GM12878 (cell line): ENCODE data around the gene PPP1R12B. TPM values are rescaled to one million over a fixed set of nuclear protein-coding genes. Genes with fewer than 3 reads are reported as not detected.

Experiments used
- ATAC-seq: fragments of 200-7000 bp; cut with Tn5 transposase; 3 replicates; pipeline ENCODE4 v1.9.1; 2020; ENCODE audit warnings: mild to moderate bottlenecking, moderate library complexity
- BruUV-seq: library from RNA; stranded (reverse); fragments of 400-500 nt; replicated peaks from 2 replicates; lab custom pipeline; 2021; lab: Mats Ljungman, UMichigan
- CTCF ChIA-PET: fragments of 300-600 bp; sonication (Branson Sonifier 250); formaldehyde crosslinking; extraction: SDS; loops from one replicate; lab custom pipeline; 2021; ENCODE audit warnings: inconsistent platforms; lab: Yijun Ruan, JAX
- POLR2A ChIA-PET: fragments of 350-600 bp; formaldehyde crosslinking; extraction: SDS; loops from one replicate; lab custom pipeline; 2021; ENCODE audit warnings: inconsistent platforms; lab: Charles Lee
- RAD21 ChIA-PET: fragments of 300-600 bp; sonication (Branson Sonifier 250); formaldehyde crosslinking; loops from one replicate; lab custom pipeline; 2023; ENCODE audit warnings: antibody characterized with exemption; ENCODE audit not compliant: unreplicated experiment; lab: Charles Lee
- SMC1A ChIA-PET: fragments of 300-600 bp; sonication (Branson Sonifier 250); formaldehyde crosslinking; loops from one replicate; lab custom pipeline; 2023; ENCODE audit not compliant: unreplicated experiment, uncharacterized antibody; lab: Charles Lee
- DNase-seq: peaks from one replicate; pipeline ENCODE4 v3.0.0-alpha.2; 2011; ENCODE audit warnings: low read depth, low spot score
- FAIRE-seq: peaks from 3 replicates; lab custom pipeline; 2011; peaks lifted over from hg19 to GRCh38; lab: Jason Lieb, UNC
- H2AFZ ChIP-seq: 2 replicates; pipeline ENCODE4 v1.6.0; 2011; ENCODE audit warnings: low read depth, low read length, control low read depth; ENCODE audit not compliant: control insufficient read depth
- H3K27ac ChIP-seq: 2 replicates; pipeline ENCODE4 v1.5.1; 2011; ENCODE audit warnings: control low read depth; ENCODE audit not compliant: control insufficient read depth, insufficient read depth
- H3K27me3 ChIP-seq, 2 experiments: replicated peaks in 1 of 2; 2 replicates each; pipeline versions ENCODE4 v1.6.0 to v1.6.1; 2011; ENCODE audit warnings: low read length in 1 of 2; ENCODE audit not compliant: control insufficient read depth in 2 of 2, insufficient read depth in 2 of 2
- H3K36me3 ChIP-seq, 2 experiments: 2 replicates each; pipeline ENCODE4 v1.5.1; 2011; ENCODE audit warnings: low read length in 1 of 2; ENCODE audit not compliant: control insufficient read depth in 2 of 2, insufficient read depth in 2 of 2
- H3K4me1 ChIP-seq: 2 replicates; pipeline ENCODE4 v1.6.1; 2011; ENCODE audit warnings: mild to moderate bottlenecking, low read length, moderate library complexity, mixed read lengths; ENCODE audit not compliant: control insufficient read depth, insufficient read depth
- H3K4me2 ChIP-seq: 2 replicates; pipeline ENCODE4 v1.6.0; 2011; ENCODE audit warnings: control low read depth; ENCODE audit not compliant: control insufficient read depth, insufficient read depth
- H3K4me3 ChIP-seq: fragments of 200-600 bp; sonication (generic); 2 replicates; pipeline ENCODE4 v1.5.1; 2016
- H3K79me2 ChIP-seq: 2 replicates; pipeline ENCODE4 v1.6.0; 2011; ENCODE audit warnings: low read length; ENCODE audit not compliant: control insufficient read depth, insufficient read depth
- H3K9ac ChIP-seq: 2 replicates; pipeline ENCODE4 v1.8.0; 2011; ENCODE audit warnings: low read length, control low read depth, mixed read lengths; ENCODE audit not compliant: control insufficient read depth, insufficient read depth
- H3K9me3 ChIP-seq: replicated peaks from 3 replicates; pipeline ENCODE4 v1.5.1; 2011; ENCODE audit warnings: mild to moderate bottlenecking, low read length; ENCODE audit not compliant: control insufficient read depth, insufficient read depth
- H4K20me1 ChIP-seq: 2 replicates; pipeline ENCODE4 v1.6.0; 2011; ENCODE audit not compliant: control insufficient read depth, insufficient read depth
- CREM ChIP-seq: IDR thresholded peaks from 2 replicates; pipeline ENCODE4 v1.6.1; 2014; ENCODE audit warnings: antibody characterized with exemption, low read depth
- MEF2B ChIP-seq: fragments of 450-650 bp; IDR thresholded peaks from 2 replicates; pipeline ENCODE4 v1.6.1; 2018; ENCODE audit warnings: mild to moderate bottlenecking, moderate library complexity; ENCODE audit not compliant: partially characterized antibody, poor library complexity, severe bottlenecking
- NRF1 ChIP-seq: conservative IDR thresholded peaks from 2 replicates; pipeline ENCODE4 v1.6.1; 2011; ENCODE audit warnings: mild to moderate bottlenecking, low read depth, low read length, improper control_type of control experiment
- PAX5 ChIP-seq: IDR thresholded peaks from 2 replicates; pipeline ENCODE4 v1.6.1; 2011; ENCODE audit warnings: low read depth, low read length, borderline replicate concordance
- PAX8 ChIP-seq: fragments of 450-650 bp; IDR thresholded peaks from 2 replicates; pipeline ENCODE4 v1.6.1; 2017; ENCODE audit warnings: mild to moderate bottlenecking, moderate library complexity
- RB1 ChIP-seq: fragments of 450-650 bp; formaldehyde crosslinking; IDR thresholded peaks from 2 replicates; pipeline ENCODE4 v1.6.1; 2017; ENCODE audit warnings: mild to moderate bottlenecking, borderline replicate concordance
- SMAD1 ChIP-seq: fragments of 450-650 bp; IDR thresholded peaks from 2 replicates; pipeline ENCODE4 v1.6.1; 2018; ENCODE audit warnings: mild to moderate bottlenecking, low read depth; ENCODE audit not compliant: partially characterized antibody
- TARDBP ChIP-seq: IDR thresholded peaks from 2 replicates; pipeline ENCODE4 v1.6.1; 2016; ENCODE audit warnings: borderline replicate concordance
- TBL1XR1 ChIP-seq: IDR thresholded peaks from 2 replicates; pipeline ENCODE4 v1.6.1; 2012; ENCODE audit warnings: low read depth, low read length, improper control_type of control experiment
- ZNF24 ChIP-seq: fragments of 450-650 bp; IDR thresholded peaks from 2 replicates; pipeline ENCODE4 v1.6.1; 2017; ENCODE audit warnings: antibody characterized with exemption, mild to moderate bottlenecking
- WGBS: methylation state at CpG from one replicate; pipeline ENCODE4 v1.1.6; 2016; ENCODE audit warnings: low lambda C conversion rate; ENCODE audit not compliant: insufficient replicate concordance, insufficient coverage; ENCODE audit errors: missing lambda C conversion rate; 5-methylcytosine and 5-hydroxymethylcytosine counted together
- in situ Hi-C: fragments of 300-500 bp; cut with MboI; formaldehyde crosslinking; loops from 9 replicates; pipeline ENCODE4 v1.14.3; 2018; ENCODE audit warnings: mixed read lengths
- intact Hi-C: fragments of 100-400 bp; cut with micrococcal nuclease; formaldehyde crosslinking; loops from one replicate; pipeline ENCODE4 v1.14.2; 2022; ENCODE audit not compliant: unreplicated experiment
- polyA plus RNA-seq, 11 experiments: library from polyadenylated mRNA; depleted of rRNA in 4 of 11; unstranded in 6 of 11; stranded (reverse) in 5 of 11; fragments of >200 nt; fragmentation: Nextera tagmentation in 4 of 11; fragmentation: Illumina TruSeq in 1 of 11; extraction: Ambion mirVana in 4 of 11; extraction: Trizol in 1 of 11; gene quantifications; 1 replicate in 1 of 11; 2 replicates in 10 of 11; pipeline versions ENCODE4 v1.2.1 to v1.2.3, GENCODE V29; 2011 to 2016; ENCODE audit warnings: inconsistent platforms in 2 of 11, missing spikeins in 2 of 11, low read depth in 1 of 11
- total RNA-seq, 4 experiments: library from RNA; depleted of rRNA in 3 of 4; stranded (reverse); fragments of >200 nt in 3 of 4; fragmentation: Illumina TruSeq in 1 of 4; extraction: Trizol in 1 of 4; gene quantifications; 2 replicates each; pipeline versions ENCODE4 v1.2.1 to v1.2.3, GENCODE V29; 2013 to 2021
- TF ChIP-seq, protein P1 (sequence below): fragments of 450-650 bp; IDR thresholded peaks from 2 replicates; pipeline ENCODE4 v1.6.1; 2016; ENCODE audit warnings: mild to moderate bottlenecking, moderate library complexity, borderline replicate concordance
- TF ChIP-seq, protein P2 (sequence below): IDR thresholded peaks from 2 replicates; pipeline ENCODE4 v1.6.1; 2012; ENCODE audit warnings: low read length, inconsistent platforms
- TF ChIP-seq, protein P3 (sequence below): fragments of 450-650 bp; IDR thresholded peaks from 2 replicates; pipeline ENCODE4 v1.6.1; 2017; ENCODE audit warnings: mild to moderate bottlenecking, moderate library complexity

PPP1R12B gene
- total and polyA plus RNA-seq, 10 of the 15 experiments (the other 5 are each of a cell fraction or from before 2014, with no cell fraction given): 0.29 to 9.4 (median 4.7) TPM

DNA sequence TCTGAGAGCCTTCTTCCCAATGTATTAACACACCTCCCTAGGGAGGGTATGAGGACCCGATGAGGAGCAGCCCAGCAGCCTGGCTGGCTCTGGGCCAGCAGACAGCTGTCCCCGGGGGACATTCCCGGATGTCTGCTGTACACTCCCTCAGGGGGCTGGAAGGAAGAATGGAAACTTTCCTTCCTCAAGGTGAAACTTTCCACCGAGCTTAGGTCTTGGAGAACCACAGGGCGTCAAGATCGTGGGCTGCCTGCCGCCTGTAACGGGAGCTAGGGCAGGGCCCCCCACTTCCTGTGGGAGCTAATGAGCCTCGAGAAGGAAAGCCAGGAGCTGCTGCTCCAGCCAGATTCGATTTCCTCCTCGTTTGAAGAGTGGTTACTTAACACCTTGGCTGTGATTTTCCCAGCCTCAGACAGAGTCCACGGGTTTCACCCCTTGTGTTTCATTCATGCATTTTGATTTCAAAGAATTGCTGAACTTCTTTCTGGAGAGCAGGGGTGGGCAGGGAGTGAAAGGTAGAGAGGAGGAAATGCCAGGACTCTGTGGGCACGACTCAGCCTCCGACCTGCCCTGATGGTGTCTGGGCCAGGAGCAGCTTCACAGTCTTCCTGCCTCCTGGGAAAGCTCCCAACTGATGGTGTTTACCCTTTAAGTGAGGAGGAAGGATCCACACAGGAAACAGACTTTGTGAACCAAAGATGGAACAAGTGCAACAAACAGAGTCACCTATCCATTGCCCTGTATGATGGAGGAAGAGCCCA is 36.4 kb upstream of the PPP1R12B start:
- BruUV-seq: no TSS peak
- Histone ChIP-seq H2AFZ (no peak overlapping the region), H3K36me3 (no peaks in the 10 kb centered on the region), H3K4me3 (no peak overlapping the region), H3K9me3 (no peaks in the 10 kb centered on the region), H4K20me1 (no peaks in the 10 kb centered on the region; the same call in 1 of the 2 replicates), H3K4me1 (no peaks in the 10 kb centered on the region), H3K79me2 (no peaks in the 10 kb centered on the region), H3K4me2 (no peak overlapping the region), H3K27me3 (peaks cover 0 to 1% of the 10 kb centered on the region in 2 experiments; a peak in 2 of 4 replicates), H3K9ac (no peak overlapping the region), H3K27ac (no peak overlapping the region)
- RAD21 ChIA-PET: interaction anchor here (0.6 to 0.9 kb wide), 2 partner anchors 119 to 122 kb away, joined by 3 to 4 read pairs; no protein-coding TSS in a partner anchor
- in situ Hi-C loops (loop anchor here (5.0 kb wide), 1 partner anchor 125 kb away; no protein-coding TSS in a partner anchor), intact Hi-C loops (no loop called here)
- SMC1A ChIA-PET: interaction anchor here (0.6 to 3.8 kb wide), 3 partner anchors 12 to 119 kb away, joined by 3 to 16 read pairs (median 5); no protein-coding TSS in a partner anchor
- CTCF ChIA-PET: interaction anchor here (0.7 to 3.9 kb wide), 5 partner anchors 119 to 377 kb away, joined by 3 to 25 read pairs (median 3); no protein-coding TSS in a partner anchor
- POLR2A ChIA-PET: no interaction called here
- DNase-seq: no peak
- WGBS: 0% methylated on average over 14 of the region's 14 CpGs
- ATAC-seq: no peak
- no peak for FAIRE-seq
- no peak for TF ChIP-seq TBL1XR1
- no peak for TF ChIP-seq PAX8
- TF ChIP-seq ZNF24: no peak
- TF ChIP-seq, protein P1, sequence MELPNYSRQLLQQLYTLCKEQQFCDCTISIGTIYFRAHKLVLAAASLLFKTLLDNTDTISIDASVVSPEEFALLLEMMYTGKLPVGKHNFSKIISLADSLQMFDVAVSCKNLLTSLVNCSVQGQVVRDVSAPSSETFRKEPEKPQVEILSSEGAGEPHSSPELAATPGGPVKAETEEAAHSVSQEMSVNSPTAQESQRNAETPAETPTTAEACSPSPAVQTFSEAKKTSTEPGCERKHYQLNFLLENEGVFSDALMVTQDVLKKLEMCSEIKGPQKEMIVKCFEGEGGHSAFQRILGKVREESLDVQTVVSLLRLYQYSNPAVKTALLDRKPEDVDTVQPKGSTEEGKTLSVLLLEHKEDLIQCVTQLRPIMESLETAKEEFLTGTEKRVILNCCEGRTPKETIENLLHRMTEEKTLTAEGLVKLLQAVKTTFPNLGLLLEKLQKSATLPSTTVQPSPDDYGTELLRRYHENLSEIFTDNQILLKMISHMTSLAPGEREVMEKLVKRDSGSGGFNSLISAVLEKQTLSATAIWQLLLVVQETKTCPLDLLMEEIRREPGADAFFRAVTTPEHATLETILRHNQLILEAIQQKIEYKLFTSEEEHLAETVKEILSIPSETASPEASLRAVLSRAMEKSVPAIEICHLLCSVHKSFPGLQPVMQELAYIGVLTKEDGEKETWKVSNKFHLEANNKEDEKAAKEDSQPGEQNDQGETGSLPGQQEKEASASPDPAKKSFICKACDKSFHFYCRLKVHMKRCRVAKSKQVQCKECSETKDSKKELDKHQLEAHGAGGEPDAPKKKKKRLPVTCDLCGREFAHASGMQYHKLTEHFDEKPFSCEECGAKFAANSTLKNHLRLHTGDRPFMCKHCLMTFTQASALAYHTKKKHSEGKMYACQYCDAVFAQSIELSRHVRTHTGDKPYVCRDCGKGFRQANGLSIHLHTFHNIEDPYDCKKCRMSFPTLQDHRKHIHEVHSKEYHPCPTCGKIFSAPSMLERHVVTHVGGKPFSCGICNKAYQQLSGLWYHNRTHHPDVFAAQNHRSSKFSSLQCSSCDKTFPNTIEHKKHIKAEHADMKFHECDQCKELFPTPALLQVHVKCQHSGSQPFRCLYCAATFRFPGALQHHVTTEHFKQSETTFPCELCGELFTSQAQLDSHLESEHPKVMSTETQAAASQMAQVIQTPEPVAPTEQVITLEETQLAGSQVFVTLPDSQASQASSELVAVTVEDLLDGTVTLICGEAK: no peak
- TF ChIP-seq SMAD1: no peak
- TF ChIP-seq NRF1: no peak
- TF ChIP-seq MEF2B: no peak
- no peak for TF ChIP-seq PAX5
- no peak for TF ChIP-seq CREM
- TF ChIP-seq, protein P2, sequence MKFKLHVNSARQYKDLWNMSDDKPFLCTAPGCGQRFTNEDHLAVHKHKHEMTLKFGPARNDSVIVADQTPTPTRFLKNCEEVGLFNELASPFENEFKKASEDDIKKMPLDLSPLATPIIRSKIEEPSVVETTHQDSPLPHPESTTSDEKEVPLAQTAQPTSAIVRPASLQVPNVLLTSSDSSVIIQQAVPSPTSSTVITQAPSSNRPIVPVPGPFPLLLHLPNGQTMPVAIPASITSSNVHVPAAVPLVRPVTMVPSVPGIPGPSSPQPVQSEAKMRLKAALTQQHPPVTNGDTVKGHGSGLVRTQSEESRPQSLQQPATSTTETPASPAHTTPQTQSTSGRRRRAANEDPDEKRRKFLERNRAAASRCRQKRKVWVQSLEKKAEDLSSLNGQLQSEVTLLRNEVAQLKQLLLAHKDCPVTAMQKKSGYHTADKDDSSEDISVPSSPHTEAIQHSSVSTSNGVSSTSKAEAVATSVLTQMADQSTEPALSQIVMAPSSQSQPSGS: no peak
- TF ChIP-seq, protein P3, sequence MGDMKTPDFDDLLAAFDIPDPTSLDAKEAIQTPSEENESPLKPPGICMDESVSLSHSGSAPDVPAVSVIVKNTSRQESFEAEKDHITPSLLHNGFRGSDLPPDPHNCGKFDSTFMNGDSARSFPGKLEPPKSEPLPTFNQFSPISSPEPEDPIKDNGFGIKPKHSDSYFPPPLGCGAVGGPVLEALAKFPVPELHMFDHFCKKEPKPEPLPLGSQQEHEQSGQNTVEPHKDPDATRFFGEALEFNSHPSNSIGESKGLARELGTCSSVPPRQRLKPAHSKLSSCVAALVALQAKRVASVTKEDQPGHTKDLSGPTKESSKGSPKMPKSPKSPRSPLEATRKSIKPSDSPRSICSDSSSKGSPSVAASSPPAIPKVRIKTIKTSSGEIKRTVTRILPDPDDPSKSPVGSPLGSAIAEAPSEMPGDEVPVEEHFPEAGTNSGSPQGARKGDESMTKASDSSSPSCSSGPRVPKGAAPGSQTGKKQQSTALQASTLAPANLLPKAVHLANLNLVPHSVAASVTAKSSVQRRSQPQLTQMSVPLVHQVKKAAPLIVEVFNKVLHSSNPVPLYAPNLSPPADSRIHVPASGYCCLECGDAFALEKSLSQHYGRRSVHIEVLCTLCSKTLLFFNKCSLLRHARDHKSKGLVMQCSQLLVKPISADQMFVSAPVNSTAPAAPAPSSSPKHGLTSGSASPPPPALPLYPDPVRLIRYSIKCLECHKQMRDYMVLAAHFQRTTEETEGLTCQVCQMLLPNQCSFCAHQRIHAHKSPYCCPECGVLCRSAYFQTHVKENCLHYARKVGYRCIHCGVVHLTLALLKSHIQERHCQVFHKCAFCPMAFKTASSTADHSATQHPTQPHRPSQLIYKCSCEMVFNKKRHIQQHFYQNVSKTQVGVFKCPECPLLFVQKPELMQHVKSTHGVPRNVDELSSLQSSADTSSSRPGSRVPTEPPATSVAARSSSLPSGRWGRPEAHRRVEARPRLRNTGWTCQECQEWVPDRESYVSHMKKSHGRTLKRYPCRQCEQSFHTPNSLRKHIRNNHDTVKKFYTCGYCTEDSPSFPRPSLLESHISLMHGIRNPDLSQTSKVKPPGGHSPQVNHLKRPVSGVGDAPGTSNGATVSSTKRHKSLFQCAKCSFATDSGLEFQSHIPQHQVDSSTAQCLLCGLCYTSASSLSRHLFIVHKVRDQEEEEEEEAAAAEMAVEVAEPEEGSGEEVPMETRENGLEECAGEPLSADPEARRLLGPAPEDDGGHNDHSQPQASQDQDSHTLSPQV: no peak
- TF ChIP-seq RB1: no peak
- TF ChIP-seq TARDBP: no peak
